WTC11 (cell line): ENCODE measurements around the gene RIOK2. TPM values are rescaled to one million over a fixed set of nuclear protein-coding genes. Genes with fewer than 3 reads are reported as not detected.

ENCODE experiments used
- ATAC-seq: fragments of 200-7000 bp; cut with Tn5 transposase; 2 replicates; pipeline ENCODE4 v1.10.0; 2021; ENCODE audit warnings: mild to moderate bottlenecking, moderate library complexity
- CTCF ChIA-PET: fragments of 300-600 bp; sonication (Branson Sonifier 250); formaldehyde crosslinking; loops from one replicate; lab custom pipeline; 2021; ENCODE audit warnings: antibody characterized with exemption; lab: Charles Lee
- POLR2A ChIA-PET: fragments of 350-600 bp; sonication (Branson Sonifier 250); formaldehyde crosslinking; loops from one replicate; lab custom pipeline; 2021; ENCODE audit warnings: antibody characterized with exemption; lab: Charles Lee
- DNase-seq: peaks from one replicate; pipeline ENCODE4 v3.0.0; 2021; ENCODE audit warnings: low spot score
- H3K27ac Mint-ChIP-seq: 2 replicates; pipeline ENCODE4 v1.8.0; 2021; ENCODE audit warnings: mixed read lengths
- H3K27me3 Mint-ChIP-seq: 2 replicates; pipeline ENCODE4 v1.8.0; 2021; ENCODE audit warnings: low read depth, mild to moderate bottlenecking, moderate library complexity, mixed read lengths
- H3K36me3 Mint-ChIP-seq: 2 replicates; pipeline ENCODE4 v1.8.0; 2021; ENCODE audit warnings: mixed read lengths
- H3K4me1 Mint-ChIP-seq: 2 replicates; pipeline ENCODE4 v1.8.0; 2022; ENCODE audit warnings: mixed read lengths
- H3K4me3 Mint-ChIP-seq: 2 replicates; pipeline ENCODE4 v1.8.0; 2021; ENCODE audit warnings: mild to moderate bottlenecking, moderate library complexity, mixed read lengths
- H3K9me3 Mint-ChIP-seq: 2 replicates; pipeline ENCODE4 v1.8.0; 2021; ENCODE audit warnings: mixed read lengths
- ATF6 ChIP-seq: sonication (generic); formaldehyde crosslinking; IDR thresholded peaks from 2 replicates; pipeline ENCODE4 v1.8.1; 2023; ENCODE audit warnings: mild to moderate bottlenecking, missing genetic modification reagents
- CBFB ChIP-seq: sonication (generic); formaldehyde crosslinking; IDR thresholded peaks from 2 replicates; pipeline ENCODE4 v1.8.1; 2022; ENCODE audit warnings: mild to moderate bottlenecking, low read depth, missing genetic modification reagents
- ESRRA ChIP-seq: sonication (generic); formaldehyde crosslinking; IDR thresholded peaks from 2 replicates; pipeline ENCODE4 v1.8.1; 2022; ENCODE audit warnings: mild to moderate bottlenecking, missing genetic modification reagents, borderline replicate concordance
- FOXK1 ChIP-seq: sonication (generic); formaldehyde crosslinking; IDR thresholded peaks from 2 replicates; pipeline ENCODE4 v1.8.0; 2022; ENCODE audit warnings: mild to moderate bottlenecking, moderate library complexity, missing genetic modification reagents
- FOXP1 ChIP-seq: sonication (generic); formaldehyde crosslinking; IDR thresholded peaks from 2 replicates; pipeline ENCODE4 v1.8.0; 2022; ENCODE audit warnings: missing genetic modification reagents, mild to moderate bottlenecking, moderate library complexity, borderline replicate concordance
- GABPB1 ChIP-seq: sonication (generic); formaldehyde crosslinking; IDR thresholded peaks from 2 replicates; pipeline ENCODE4 v1.8.1; 2023; ENCODE audit warnings: mild to moderate bottlenecking, missing genetic modification reagents
- MLX ChIP-seq: sonication (generic); formaldehyde crosslinking; IDR thresholded peaks from 2 replicates; pipeline ENCODE4 v1.8.1; 2023; ENCODE audit warnings: mild to moderate bottlenecking, missing genetic modification reagents, moderate library complexity
- NFE2L1 ChIP-seq: sonication (generic); formaldehyde crosslinking; IDR thresholded peaks from 2 replicates; pipeline ENCODE4 v1.8.1; 2023; ENCODE audit warnings: missing genetic modification reagents
- PRRX2 ChIP-seq: fragments of 250-450 bp; sonication (Bioruptor Pico); IDR thresholded peaks from 2 replicates; pipeline ENCODE4 v1.8.0; 2021; ENCODE audit warnings: mild to moderate bottlenecking
- TP53 ChIP-seq: sonication (generic); formaldehyde crosslinking; IDR thresholded peaks from 2 replicates; pipeline ENCODE4 v1.8.1; 2023; ENCODE audit warnings: mild to moderate bottlenecking, missing genetic modification reagents
- ZNF232 ChIP-seq: sonication (generic); formaldehyde crosslinking; IDR thresholded peaks from 2 replicates; pipeline ENCODE4 v1.8.0; 2022; ENCODE audit warnings: mild to moderate bottlenecking, missing genetic modification reagents
- ZNF396 ChIP-seq: fragments of 250-450 bp; sonication (Bioruptor Pico); IDR thresholded peaks from 2 replicates; pipeline ENCODE4 v1.8.0; 2021; ENCODE audit warnings: mild to moderate bottlenecking, moderate library complexity, borderline replicate concordance
- ZNF512 ChIP-seq: sonication (generic); formaldehyde crosslinking; IDR thresholded peaks from 2 replicates; pipeline ENCODE4 v1.8.1; 2022; ENCODE audit warnings: missing genetic modification reagents, borderline replicate concordance
- total RNA-seq: library from RNA; stranded (reverse); gene quantifications from 3 replicates; pipeline ENCODE4 v1.2.3, GENCODE V29; 2021
- TF ChIP-seq, protein P1 (sequence below): fragments of 200-600 bp; IDR thresholded peaks from 2 replicates; pipeline ENCODE4 v1.8.0; 2022; ENCODE audit warnings: antibody characterized with exemption
- TF ChIP-seq, protein P2 (sequence below): sonication (generic); formaldehyde crosslinking; IDR thresholded peaks from 2 replicates; pipeline ENCODE4 v1.8.1; 2023; ENCODE audit warnings: mild to moderate bottlenecking, missing genetic modification reagents
- TF ChIP-seq, protein P3 (sequence below): fragments of 250-450 bp; sonication (Bioruptor Pico); IDR thresholded peaks from 2 replicates; pipeline ENCODE4 v1.8.0; 2021; ENCODE audit warnings: mild to moderate bottlenecking
- TF ChIP-seq, protein P4 (sequence below): sonication (generic); formaldehyde crosslinking; conservative IDR thresholded peaks from 2 replicates; pipeline ENCODE4 v1.8.1; 2022; ENCODE audit warnings: mild to moderate bottlenecking, missing genetic modification reagents
- TF ChIP-seq, protein P5 (sequence below): sonication (generic); formaldehyde crosslinking; IDR thresholded peaks from 2 replicates; pipeline ENCODE4 v1.8.1; 2023; ENCODE audit warnings: mild to moderate bottlenecking, missing genetic modification reagents, moderate library complexity

Gene RIOK2
- total RNA-seq, 1 experiment from 2014 or later = 35.2 TPM

DNA sequence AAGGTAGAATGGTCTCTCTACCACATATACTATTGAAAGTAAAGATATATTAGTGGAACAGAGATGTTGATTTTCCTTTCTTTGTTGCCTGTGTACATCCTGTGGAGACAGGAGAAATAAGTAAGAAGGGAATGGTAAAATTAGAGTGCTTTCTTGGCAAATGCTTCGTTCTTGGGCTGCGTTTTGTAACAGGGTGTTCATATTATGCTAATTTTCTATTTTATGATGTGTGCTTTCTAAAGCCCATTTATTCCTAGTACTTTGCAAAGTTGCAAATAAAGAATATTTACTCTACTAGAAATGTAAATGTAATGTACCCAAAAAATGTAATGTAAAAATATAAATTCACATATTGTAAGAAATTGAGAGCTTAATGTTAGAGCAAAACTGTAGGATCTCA lies 40.5 kb upstream of the RIOK2 start:
- no peaks in the 10 kb centered on the region for H3K27me3 Mint-ChIP-seq
- H3K4me1 Mint-ChIP-seq = no peaks in the 10 kb centered on the region
- H3K9me3 Mint-ChIP-seq = peaks cover 3% of the 10 kb centered on the region; the same call in 1 of the 2 replicates
- DNase-seq (no peak), ATAC-seq (no peak)
- ChIA-PET CTCF (no interaction called here), POLR2A (no interaction called here)
- H3K36me3 Mint-ChIP-seq = no peaks in the 10 kb centered on the region
- H3K27ac Mint-ChIP-seq = no peak overlapping the region
- TF ChIP-seq ZNF512 (CRISPR knock-in tag) (no peak), ESRRA (no peak), FOXK1 (no peak), ZNF232 (CRISPR knock-in tag) (no peak), PRRX2 (no peak), TP53 (no peak), MLX (CRISPR knock-in tag) (no peak), GABPB1 (CRISPR knock-in tag) (no peak), NFE2L1 (CRISPR knock-in tag) (no peak), CBFB (CRISPR knock-in tag) (no peak), ATF6 (CRISPR knock-in tag) (no peak), FOXP1 (CRISPR knock-in tag) (no peak), ZNF396 (CRISPR knock-in tag) (no peak)
- TF ChIP-seq, protein P1, sequence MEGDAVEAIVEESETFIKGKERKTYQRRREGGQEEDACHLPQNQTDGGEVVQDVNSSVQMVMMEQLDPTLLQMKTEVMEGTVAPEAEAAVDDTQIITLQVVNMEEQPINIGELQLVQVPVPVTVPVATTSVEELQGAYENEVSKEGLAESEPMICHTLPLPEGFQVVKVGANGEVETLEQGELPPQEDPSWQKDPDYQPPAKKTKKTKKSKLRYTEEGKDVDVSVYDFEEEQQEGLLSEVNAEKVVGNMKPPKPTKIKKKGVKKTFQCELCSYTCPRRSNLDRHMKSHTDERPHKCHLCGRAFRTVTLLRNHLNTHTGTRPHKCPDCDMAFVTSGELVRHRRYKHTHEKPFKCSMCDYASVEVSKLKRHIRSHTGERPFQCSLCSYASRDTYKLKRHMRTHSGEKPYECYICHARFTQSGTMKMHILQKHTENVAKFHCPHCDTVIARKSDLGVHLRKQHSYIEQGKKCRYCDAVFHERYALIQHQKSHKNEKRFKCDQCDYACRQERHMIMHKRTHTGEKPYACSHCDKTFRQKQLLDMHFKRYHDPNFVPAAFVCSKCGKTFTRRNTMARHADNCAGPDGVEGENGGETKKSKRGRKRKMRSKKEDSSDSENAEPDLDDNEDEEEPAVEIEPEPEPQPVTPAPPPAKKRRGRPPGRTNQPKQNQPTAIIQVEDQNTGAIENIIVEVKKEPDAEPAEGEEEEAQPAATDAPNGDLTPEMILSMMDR = no peak
- TF ChIP-seq, protein P2, sequence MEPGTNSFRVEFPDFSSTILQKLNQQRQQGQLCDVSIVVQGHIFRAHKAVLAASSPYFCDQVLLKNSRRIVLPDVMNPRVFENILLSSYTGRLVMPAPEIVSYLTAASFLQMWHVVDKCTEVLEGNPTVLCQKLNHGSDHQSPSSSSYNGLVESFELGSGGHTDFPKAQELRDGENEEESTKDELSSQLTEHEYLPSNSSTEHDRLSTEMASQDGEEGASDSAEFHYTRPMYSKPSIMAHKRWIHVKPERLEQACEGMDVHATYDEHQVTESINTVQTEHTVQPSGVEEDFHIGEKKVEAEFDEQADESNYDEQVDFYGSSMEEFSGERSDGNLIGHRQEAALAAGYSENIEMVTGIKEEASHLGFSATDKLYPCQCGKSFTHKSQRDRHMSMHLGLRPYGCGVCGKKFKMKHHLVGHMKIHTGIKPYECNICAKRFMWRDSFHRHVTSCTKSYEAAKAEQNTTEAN (CRISPR knock-in tag) = no peak
- TF ChIP-seq, protein P3, sequence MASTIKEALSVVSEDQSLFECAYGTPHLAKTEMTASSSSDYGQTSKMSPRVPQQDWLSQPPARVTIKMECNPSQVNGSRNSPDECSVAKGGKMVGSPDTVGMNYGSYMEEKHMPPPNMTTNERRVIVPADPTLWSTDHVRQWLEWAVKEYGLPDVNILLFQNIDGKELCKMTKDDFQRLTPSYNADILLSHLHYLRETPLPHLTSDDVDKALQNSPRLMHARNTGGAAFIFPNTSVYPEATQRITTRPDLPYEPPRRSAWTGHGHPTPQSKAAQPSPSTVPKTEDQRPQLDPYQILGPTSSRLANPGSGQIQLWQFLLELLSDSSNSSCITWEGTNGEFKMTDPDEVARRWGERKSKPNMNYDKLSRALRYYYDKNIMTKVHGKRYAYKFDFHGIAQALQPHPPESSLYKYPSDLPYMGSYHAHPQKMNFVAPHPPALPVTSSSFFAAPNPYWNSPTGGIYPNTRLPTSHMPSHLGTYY (CRISPR knock-in tag) = no peak
- TF ChIP-seq, protein P4, sequence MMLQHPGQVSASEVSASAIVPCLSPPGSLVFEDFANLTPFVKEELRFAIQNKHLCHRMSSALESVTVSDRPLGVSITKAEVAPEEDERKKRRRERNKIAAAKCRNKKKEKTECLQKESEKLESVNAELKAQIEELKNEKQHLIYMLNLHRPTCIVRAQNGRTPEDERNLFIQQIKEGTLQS (CRISPR knock-in tag) = no peak
- TF ChIP-seq, protein P5, sequence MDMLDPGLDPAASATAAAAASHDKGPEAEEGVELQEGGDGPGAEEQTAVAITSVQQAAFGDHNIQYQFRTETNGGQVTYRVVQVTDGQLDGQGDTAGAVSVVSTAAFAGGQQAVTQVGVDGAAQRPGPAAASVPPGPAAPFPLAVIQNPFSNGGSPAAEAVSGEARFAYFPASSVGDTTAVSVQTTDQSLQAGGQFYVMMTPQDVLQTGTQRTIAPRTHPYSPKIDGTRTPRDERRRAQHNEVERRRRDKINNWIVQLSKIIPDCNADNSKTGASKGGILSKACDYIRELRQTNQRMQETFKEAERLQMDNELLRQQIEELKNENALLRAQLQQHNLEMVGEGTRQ = no peak
- no peak overlapping the region for H3K4me3 Mint-ChIP-seq
